Measurements from ENCODE around the gene ARL1.

- no peak for TF ChIP-seq FOXP2 (optimal IDR thresholded peaks at IDR 0.05; ENCODE audit: control extremely low read depth, extremely low read length, insufficient read depth)
- TF ChIP-seq POLR2AphosphoS5 (IDR thresholded peaks at IDR 0.05; ENCODE audit: borderline replicate concordance, low read depth, low read length), result no peak
- no peak for TF ChIP-seq EZH2 (IDR thresholded peaks at IDR 0.05)
Measured at GRCh38 chr12:101430456-101430855, 22.9 kb upstream of the ARL1 start.

All from SK-N-MC (cell line).